ENCODE results near the gene ATP2B2.
"Not testable (repeated sequence)": the region's sequence is repeated elsewhere in the genome, so short reads cannot be mapped to it uniquely, and the experiment has no call there.

Gene ATP2B2

GRCh38 chr3:10317311-10317960 lies 187.9 kb downstream of the ATP2B2 start:
- DNase-seq = no peak

GRCh38 chr3:10315771-10316344 lies 189.5 kb downstream of the ATP2B2 start:
- DNase-seq = no peak

DNA sequence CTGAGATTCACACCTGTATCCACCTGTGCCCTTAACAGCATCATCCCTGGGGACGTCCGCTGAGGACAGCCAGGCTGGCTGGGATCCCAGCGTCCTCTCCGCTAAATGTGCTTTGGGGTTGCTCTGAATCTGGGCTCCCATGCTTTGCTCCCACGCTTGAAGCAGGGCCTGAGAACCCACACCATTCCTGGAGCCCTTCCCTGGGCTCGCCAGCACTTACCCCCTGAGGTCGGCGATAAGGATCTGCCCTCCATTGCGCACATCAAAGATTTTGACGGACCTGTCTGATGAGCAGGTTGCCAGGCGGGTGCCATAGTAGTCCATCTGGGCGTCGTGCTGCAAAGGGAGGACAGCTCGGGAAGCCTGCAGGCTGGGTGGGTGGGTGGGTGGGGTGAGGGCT lies 190.3 kb downstream of the ATP2B2 start:
- DNase-seq = no peak

DNA sequence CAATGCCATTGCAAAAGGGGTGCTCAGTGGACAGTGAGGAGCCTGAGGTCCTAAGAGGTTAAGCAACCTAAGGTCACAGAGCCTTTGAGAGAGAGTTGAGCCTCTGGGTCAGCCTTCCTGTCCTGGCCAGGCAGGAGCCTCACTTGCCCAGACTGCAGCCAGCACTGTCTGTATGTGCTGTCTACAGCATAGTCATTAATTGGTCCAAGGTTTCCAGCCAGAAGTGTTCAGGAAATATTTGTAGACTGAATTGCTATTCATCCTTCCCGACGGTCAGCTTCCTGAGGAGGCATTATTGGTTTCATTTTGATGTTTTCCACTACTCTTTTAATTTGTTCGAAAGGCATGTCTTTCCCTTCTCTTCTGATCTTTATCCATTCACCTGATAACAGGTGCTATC lies 192.5 kb downstream of the ATP2B2 start:
- no peak for DNase-seq

GRCh38 chr3:10312391-10312790 lies 193.0 kb downstream of the ATP2B2 start:
- DNase-seq = no peak

DNA sequence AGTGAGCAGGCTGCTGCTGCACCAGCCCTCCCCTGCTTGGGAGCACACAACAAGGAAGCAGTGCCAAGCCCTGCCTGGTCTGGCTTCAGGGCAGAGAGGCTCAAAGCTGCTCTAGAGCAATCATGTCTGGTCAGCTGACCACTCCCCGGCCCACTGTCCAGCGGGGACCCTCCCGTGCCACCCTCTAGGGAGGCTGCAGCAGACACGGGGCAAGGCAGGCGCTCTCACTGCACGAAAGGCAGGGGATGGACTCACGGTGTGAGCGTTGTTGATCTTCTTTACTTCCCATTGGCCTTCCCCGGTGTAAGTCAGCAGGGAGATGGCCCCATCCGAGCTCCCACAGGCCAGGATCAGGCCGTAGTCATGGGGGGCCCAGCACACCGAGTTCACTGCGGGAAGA lies 193.7 kb downstream of the ATP2B2 start:
- DNase-seq = no peak

- no peak for DNase-seq
Measured at GRCh38 chr3:10310578-10310977, 194.8 kb downstream of the ATP2B2 start.

DNA sequence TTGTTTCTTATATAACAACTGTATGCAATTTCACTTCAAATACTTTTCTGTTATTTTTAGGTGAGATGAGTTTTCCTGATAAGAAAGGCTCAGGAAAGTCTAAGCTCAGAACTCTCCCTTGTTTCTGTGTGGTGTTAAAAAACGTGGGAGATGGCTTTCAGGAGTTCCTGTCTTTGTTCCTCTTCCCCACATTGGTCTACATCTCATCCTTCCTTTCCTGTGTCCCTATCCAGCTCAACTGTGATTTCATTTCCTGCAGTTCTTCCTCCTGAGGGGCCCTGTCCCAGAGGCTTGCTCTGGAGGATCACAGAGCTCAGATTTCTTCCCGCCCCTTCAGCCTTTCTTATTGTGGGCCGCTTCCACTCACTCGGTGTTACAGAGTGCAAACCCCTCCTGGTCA lies 195.7 kb downstream of the ATP2B2 start:
- DNase-seq = no peak

DNA sequence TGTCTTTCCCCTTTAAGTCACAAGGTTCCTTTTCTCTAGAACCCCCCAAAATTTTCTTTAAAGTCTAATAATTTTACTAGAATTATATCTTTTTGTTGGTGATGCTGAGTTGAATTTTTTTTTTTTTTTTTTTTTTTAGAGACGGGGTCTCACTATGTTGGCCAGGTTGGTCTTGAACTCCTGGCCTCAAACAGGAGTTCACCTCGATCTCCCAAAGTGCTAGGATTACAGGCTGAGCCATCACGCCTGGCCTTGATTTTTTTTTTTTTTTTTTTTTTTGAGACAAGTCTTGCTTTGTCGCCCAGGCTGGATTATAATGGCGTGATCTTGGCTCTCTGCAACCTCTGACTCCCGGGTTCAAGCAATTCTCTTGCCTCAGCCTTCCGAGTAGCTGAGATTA lies 196.7 kb downstream of the ATP2B2 start:
- no peak for DNase-seq

GRCh38 chr3:10306156-10306555 lies 199.2 kb downstream of the ATP2B2 start:
- DNase-seq = no peak

DNA sequence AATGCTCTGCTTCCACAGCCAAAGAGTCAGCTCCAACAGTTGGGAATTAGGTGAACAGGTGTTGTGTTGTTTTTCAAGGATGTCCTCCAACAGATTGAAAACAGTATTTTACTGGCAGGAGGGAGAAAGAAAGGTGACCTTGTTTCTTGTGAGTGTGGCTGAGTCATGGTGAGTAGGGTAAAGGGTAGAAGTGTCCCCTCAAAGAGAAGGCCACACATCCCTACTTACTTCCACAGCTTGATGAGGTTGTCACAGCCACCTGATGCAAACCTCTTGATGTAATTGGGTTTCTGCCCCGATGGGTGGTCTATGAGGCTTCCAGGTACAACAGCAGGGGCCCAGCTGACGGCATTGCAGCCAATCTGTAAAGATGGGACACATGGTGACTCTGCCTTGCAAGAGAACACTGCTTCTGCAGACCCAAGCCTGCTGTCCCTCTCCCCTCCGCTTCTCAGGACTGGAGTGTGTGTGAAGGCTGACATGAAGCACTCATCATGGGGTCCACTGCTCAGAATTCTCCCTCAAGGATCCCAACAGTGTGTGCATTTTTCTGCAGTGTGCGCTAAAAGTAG lies 200.0 kb downstream of the ATP2B2 start:
- DNase-seq = no peak

DNA sequence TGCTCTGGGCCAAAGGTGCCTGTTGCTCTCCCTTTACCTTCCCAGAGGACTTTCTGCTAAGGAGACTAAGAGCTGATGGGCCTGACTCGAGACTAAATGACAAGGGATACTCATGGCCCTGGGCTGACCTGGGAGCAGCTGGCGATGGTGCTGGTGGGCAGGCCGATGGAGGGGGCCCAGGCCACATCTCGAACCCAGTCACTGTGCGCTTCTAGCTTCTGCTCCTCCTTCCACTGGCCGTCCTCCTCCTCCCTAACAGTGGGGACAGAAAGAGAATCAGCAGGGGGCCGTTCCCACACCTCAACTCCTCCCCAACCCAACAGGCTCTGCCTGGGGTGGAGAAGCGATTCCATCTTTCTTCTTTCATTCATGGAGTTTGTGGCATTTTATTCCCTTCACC lies 200.5 kb downstream of the ATP2B2 start:
- no peak for DNase-seq

GRCh38 chr3:10303785-10304184 lies 201.6 kb downstream of the ATP2B2 start:
- no peak for DNase-seq

DNA sequence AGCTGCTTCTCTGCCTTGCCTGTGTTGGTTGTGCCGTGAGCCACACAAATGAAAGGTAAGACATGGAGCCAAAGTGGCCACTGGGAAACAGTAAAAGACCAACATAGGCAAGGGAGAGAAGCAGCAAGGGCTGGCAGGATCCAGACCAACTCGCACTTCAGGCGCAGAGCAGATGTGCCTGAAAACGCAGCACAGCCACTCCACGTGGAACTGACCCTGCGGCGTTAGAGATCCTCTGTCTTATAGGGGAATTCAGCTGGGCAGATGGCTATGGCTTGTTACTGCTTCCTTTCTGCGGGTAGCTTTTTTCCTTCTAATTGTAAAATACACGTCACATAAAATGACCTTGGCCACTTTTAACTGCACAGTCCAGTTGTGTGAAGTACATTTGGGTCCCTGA lies 202.3 kb downstream of the ATP2B2 start:
- no peak for DNase-seq

GRCh38 chr3:10300087-10300486 lies 205.3 kb downstream of the ATP2B2 start:
- no peak for DNase-seq

DNA sequence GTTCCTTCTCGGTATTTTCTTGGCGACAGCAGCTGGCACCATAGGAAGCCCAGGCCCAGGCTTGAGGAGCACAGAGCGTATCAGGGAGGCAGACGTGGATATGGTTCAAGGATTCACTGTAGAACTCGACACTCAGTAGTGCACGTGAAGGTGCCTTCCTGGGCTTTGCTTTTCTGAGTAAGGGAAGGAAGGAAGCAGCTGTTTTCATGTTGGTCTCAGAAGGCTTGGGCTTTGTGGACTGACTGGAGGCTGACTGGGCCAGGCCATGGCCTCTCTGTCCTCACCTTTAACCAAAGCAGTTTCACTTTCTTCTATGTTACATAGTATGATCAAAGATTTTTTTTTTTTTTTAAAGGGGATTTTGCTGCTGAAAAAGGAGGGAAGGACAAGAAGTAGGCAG lies 205.7 kb downstream of the ATP2B2 start:
- no peak for DNase-seq

- no peak for DNase-seq
Measured at GRCh38 chr3:10299175-10299574, 206.2 kb downstream of the ATP2B2 start.

GRCh38 chr3:10298064-10298463 lies 207.3 kb downstream of the ATP2B2 start:
- DNase-seq = not testable (repeated sequence)

DNA sequence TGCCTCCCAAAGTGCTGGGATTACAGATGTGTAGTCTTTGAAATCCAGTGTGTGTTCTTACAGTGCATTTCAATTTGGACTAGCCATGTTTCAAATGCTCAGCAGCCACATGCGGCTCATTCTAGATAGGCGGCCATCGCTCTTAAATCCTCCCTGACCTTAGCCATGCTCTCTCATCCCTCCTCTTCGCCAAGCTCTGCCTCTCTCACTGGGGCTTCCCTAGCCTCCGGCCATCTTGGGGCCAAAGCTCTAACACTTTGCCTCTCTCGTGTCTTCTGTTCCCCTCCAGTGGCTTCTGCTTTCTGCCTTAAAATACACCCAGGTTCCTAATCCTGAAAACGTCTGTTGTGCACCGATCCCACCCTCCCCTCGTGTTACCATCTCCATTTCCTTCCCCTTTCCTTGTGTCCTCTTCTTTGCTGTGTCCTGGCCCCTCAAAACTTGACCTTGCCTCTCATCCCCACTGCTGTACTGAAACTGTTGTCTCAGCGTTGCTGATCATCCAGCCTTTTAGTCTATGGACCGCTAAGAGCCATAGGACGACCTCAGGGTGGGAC lies 211.3 kb downstream of the ATP2B2 start:
- no peak for DNase-seq

- no peak for DNase-seq
Measured at GRCh38 chr3:10292505-10293419, 212.6 kb downstream of the ATP2B2 start, which contains the start of gene GHRL. TSS of gene GHRL (minus strand) at chr3:10292947. CDS start at chr3:10290180, 2,767 bp downstream.

DNA sequence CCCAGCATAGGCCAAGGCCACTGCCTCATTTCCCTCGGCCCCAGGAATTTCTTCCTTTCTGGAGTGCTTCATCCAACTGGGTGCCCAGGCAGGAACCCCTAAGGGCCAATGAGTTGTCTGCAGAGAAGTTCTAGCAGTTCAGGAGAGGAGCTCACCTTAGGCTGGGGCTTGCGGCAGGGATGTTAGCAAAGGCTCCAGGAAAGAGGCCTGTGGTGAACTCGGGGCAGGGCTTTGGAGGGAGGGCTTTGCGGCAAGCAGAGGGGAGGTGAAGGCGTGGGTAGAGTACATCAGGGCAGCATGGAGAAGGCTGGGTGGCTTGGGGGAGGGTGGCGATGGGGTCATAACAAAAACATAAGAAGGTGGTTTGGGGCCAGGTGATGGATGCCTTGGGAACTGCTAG lies 213.7 kb downstream of the ATP2B2 start:
- DNase-seq = no peak

DNA sequence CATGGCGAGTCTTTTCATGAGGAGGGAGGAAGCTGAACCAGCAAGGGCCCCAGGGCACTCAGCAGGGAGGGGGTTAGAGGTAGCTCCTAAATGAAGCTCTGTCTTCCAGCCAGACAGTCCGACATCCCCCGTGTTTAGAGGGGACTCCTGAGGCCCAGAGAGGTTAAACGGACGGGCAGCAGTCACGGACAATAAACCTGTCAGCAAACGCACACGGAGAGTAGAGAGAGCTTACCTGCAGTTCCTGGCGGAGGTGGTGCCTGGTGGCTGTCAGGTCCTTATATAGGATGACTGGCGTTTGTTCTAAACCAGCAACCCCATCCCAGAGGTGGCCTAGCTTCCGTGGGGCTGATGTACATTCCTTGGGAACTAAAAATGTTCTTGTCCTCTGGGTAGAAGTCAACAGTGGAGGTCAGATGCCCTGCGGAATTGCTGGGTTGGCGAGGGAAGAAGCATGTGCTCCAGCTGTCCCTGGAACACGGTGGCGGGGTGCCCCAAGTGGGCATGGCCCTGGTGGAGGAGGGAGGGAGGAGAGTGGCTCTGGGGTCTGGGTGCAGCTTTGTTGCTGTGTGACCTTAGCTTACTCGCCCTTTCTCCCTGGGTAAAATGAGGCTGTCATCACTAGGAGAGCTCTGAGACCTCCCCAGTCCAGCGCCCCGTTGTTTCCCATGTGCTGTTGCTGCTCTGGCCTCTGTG lies 214.8 kb downstream of the ATP2B2 start:
- no peak for DNase-seq

Measured in NCI-H446 (cell line).